HEK293 (cell line): ENCODE measurements around the gene SLC2A8.

Source experiments
- CTCF ChIA-PET: fragments of 350-600 bp; formaldehyde crosslinking; extraction: SDS; loops from one replicate; lab custom pipeline; 2021; ENCODE audit warnings: antibody characterized with exemption; lab: Yijun Ruan, JAX
- POLR2A ChIA-PET: fragments of 300-600 bp; formaldehyde crosslinking; extraction: SDS; loops from one replicate; lab custom pipeline; 2020; ENCODE audit warnings: antibody characterized with exemption, inconsistent platforms; lab: Yijun Ruan, JAX
- H3K27ac ChIP-seq: fragments of 200-500 bp; sonication (Bioruptor generic); 2 replicates; pipeline ENCODE4 v1.5.1; 2014; ENCODE audit warnings: low read depth, low read length, control low read depth, inconsistent platforms; ENCODE audit errors: extremely low read depth
- H3K36me3 ChIP-seq, 2 experiments: fragments of 200-500 bp in 1 of 2; sonication (Bioruptor generic) in 1 of 2; 1 replicate in 1 of 2; 2 replicates in 1 of 2; pipeline ENCODE4 v1.5.1; 2014 to 2017; ENCODE audit warnings: inconsistent platforms in 2 of 2, low read length in 2 of 2; ENCODE audit not compliant: control insufficient read depth in 2 of 2, insufficient read depth in 1 of 2
- H3K4me1 ChIP-seq: fragments of 200-500 bp; sonication (Bioruptor generic); 2 replicates; pipeline ENCODE4 v1.5.1; 2014; ENCODE audit warnings: mild to moderate bottlenecking, low read length, inconsistent platforms; ENCODE audit not compliant: control insufficient read depth, insufficient read depth
- H3K4me3 ChIP-seq: 2 replicates; pipeline ENCODE4 v1.5.1; 2011; ENCODE audit warnings: low read depth, mild to moderate bottlenecking, control low read depth, low read length, moderate library complexity
- H3K9me3 ChIP-seq: fragments of 200-500 bp; sonication (Bioruptor generic); 2 replicates; pipeline ENCODE4 v1.5.1; 2014; ENCODE audit warnings: low read depth, low read length, inconsistent platforms; ENCODE audit not compliant: control insufficient read depth, insufficient read depth
- BCL6B ChIP-seq: fragments of 450-650 bp; formaldehyde crosslinking; IDR thresholded peaks from 2 replicates; pipeline ENCODE4 v1.5.1; 2017; ENCODE audit warnings: missing biosample characterization, missing genetic modification characterization
- HOXD13 ChIP-seq: sonication (generic); formaldehyde crosslinking; IDR thresholded peaks from 2 replicates; pipeline ENCODE4 v1.8.0; 2022; ENCODE audit warnings: missing genetic modification reagents, borderline replicate concordance
- PATZ1 ChIP-seq: fragments of 450-650 bp; formaldehyde crosslinking; IDR thresholded peaks from 2 replicates; pipeline ENCODE4 v1.5.1; 2016; ENCODE audit warnings: missing biosample characterization, missing genetic modification characterization
- SP2 ChIP-seq: fragments of 450-650 bp; formaldehyde crosslinking; IDR thresholded peaks from 2 replicates; pipeline ENCODE4 v1.5.1; 2016; ENCODE audit warnings: missing biosample characterization, missing genetic modification characterization
- SP3 ChIP-seq: fragments of 450-650 bp; formaldehyde crosslinking; IDR thresholded peaks from 2 replicates; pipeline ENCODE4 v1.5.1; 2016; ENCODE audit warnings: missing biosample characterization, missing genetic modification characterization
- SP7 ChIP-seq: fragments of 450-650 bp; formaldehyde crosslinking; IDR thresholded peaks from 2 replicates; pipeline ENCODE4 v1.5.1; 2016; ENCODE audit warnings: missing biosample characterization, missing genetic modification characterization
- ZBTB11 ChIP-seq: fragments of 450-650 bp; formaldehyde crosslinking; conservative IDR thresholded peaks from 2 replicates; pipeline ENCODE4 v1.5.1; 2016; ENCODE audit warnings: low read depth, missing biosample characterization, missing genetic modification characterization
- ZBTB21 ChIP-seq: fragments of 450-650 bp; formaldehyde crosslinking; IDR thresholded peaks from 2 replicates; pipeline ENCODE4 v1.5.1; 2017; ENCODE audit warnings: missing biosample characterization, missing genetic modification characterization
- ZNF121 ChIP-seq: fragments of 450-650 bp; formaldehyde crosslinking; IDR thresholded peaks from 2 replicates; pipeline ENCODE4 v1.5.1; 2016; ENCODE audit warnings: missing biosample characterization, missing genetic modification characterization
- ZNF169 ChIP-seq: fragments of 450-650 bp; formaldehyde crosslinking; IDR thresholded peaks from 2 replicates; pipeline ENCODE4 v1.5.1; 2016; ENCODE audit warnings: missing biosample characterization, missing genetic modification characterization
- ZNF18 ChIP-seq: fragments of 450-650 bp; formaldehyde crosslinking; IDR thresholded peaks from 2 replicates; pipeline ENCODE4 v1.5.1; 2016; ENCODE audit warnings: missing biosample characterization, missing genetic modification characterization
- ZNF214 ChIP-seq: fragments of 450-650 bp; formaldehyde crosslinking; IDR thresholded peaks from 2 replicates; pipeline ENCODE4 v1.5.1; 2017; ENCODE audit warnings: missing biosample characterization, mild to moderate bottlenecking, missing genetic modification characterization, borderline replicate concordance
- ZNF350 ChIP-seq: fragments of 450-650 bp; formaldehyde crosslinking; IDR thresholded peaks from 2 replicates; pipeline ENCODE4 v1.5.0; 2017; ENCODE audit warnings: missing biosample characterization, mild to moderate bottlenecking, missing genetic modification characterization
- ZNF354C ChIP-seq: fragments of 450-650 bp; formaldehyde crosslinking; IDR thresholded peaks from 2 replicates; pipeline ENCODE4 v1.5.1; 2016; ENCODE audit warnings: missing biosample characterization, missing genetic modification characterization, low read depth, borderline replicate concordance
- ZNF664 ChIP-seq: fragments of 450-650 bp; formaldehyde crosslinking; IDR thresholded peaks from 2 replicates; pipeline ENCODE4 v1.5.1; 2016; ENCODE audit warnings: missing biosample characterization, missing genetic modification characterization
- ZNF76 ChIP-seq: fragments of 450-650 bp; formaldehyde crosslinking; IDR thresholded peaks from 2 replicates; pipeline ENCODE4; 2016; ENCODE audit warnings: low read depth, missing biosample characterization, missing genetic modification characterization, borderline replicate concordance
- ZNF791 ChIP-seq: fragments of 450-650 bp; formaldehyde crosslinking; IDR thresholded peaks from 2 replicates; pipeline ENCODE4 v1.5.1; 2016; ENCODE audit warnings: missing biosample characterization, missing genetic modification characterization

Gene SLC2A8

GRCh38 chr9:127370672-127371648 is 26.0 kb upstream of the SLC2A8 start:
- H3K4me1 ChIP-seq: no peaks in the 10 kb centered on the region
- ChIA-PET POLR2A (interaction anchor here (0.6 kb wide), 1 partner anchor 10 kb away, joined by 3 read pairs; no protein-coding TSS in a partner anchor), CTCF (interaction anchor here (0.6 to 1.3 kb wide), 2 partner anchors 17 to 26 kb away, joined by 4 to 6 read pairs; partner anchors contain the start of gene SLC2A8)
- no peak for TF ChIP-seq ZNF791 (tag by site-specific recombination)
- no peak for TF ChIP-seq HOXD13 (CRISPR knock-in tag)
- TF ChIP-seq SP2: no peak
- TF ChIP-seq SP7 (tag by site-specific recombination): no peak
- TF ChIP-seq SP3: no peak
- no peak for TF ChIP-seq ZBTB21 (tag by site-specific recombination)
- no peak for TF ChIP-seq ZNF121
- no peak for TF ChIP-seq ZNF76 (tag by site-specific recombination)
- TF ChIP-seq BCL6B (tag by site-specific recombination): no peak
- no peak for TF ChIP-seq ZBTB11
- no peak for TF ChIP-seq PATZ1 (tag by site-specific recombination)
- TF ChIP-seq ZNF664 (tag by site-specific recombination): no peak
- TF ChIP-seq ZNF169: no peak
- no peak for TF ChIP-seq ZNF354C (tag by site-specific recombination)
- TF ChIP-seq ZNF214 (tag by site-specific recombination): no peak
- no peak for TF ChIP-seq ZNF18
- no peak for TF ChIP-seq ZNF350
- no peaks in the 10 kb centered on the region for H3K9me3 ChIP-seq
- H3K27ac ChIP-seq: no peak overlapping the region
- no peaks in the 10 kb centered on the region; a peak in 1 of 3 replicates for H3K36me3 ChIP-seq
- H3K4me3 ChIP-seq: no peak overlapping the region
